Caki2 (cell line): ENCODE measurements around the gene HMGCL. TPM values are rescaled to one million over a fixed set of nuclear protein-coding genes. Genes with fewer than 3 reads are reported as not detected.
"Not testable (repeated sequence)": the region's sequence is repeated elsewhere in the genome, so short reads cannot be mapped to it uniquely, and the experiment has no call there.

ENCODE experiments used
- DNase-seq: peaks from one replicate; pipeline ENCODE4 v3.0.0-alpha.2; 2015; ENCODE audit warnings: low read depth
- in situ Hi-C: cut with HindIII; loops from 2 replicates; pipeline ENCODE4 v1.10.0; 2016; ENCODE audit warnings: low sequenced_read_pairs, low pct_unique_long_range_greater_than_20kb, mixed read lengths
- total RNA-seq: library from RNA; depleted of rRNA; stranded (reverse); fragments of >200 nt; shearing (Covaris generic); gene quantifications from 2 replicates; pipeline ENCODE4 v1.2.3, GENCODE V29; 2014; ENCODE audit warnings: low replicate concordance; rRNA removed

Gene HMGCL
- 72.5 and 74.7 TPM in 2 replicates for total RNA-seq

GRCh38 chr1:23825076-23825761 is at the start of gene HMGCL:
Gene HMGCL, minus strand, starts transcription at chr1:23825429. Its CDS starts 14 bp downstream, at chr1:23825415.
- DNase-seq: peak; percentile 71
- in situ Hi-C loops: no loop called here

- in situ Hi-C loops: no loop called here
- no peak for DNase-seq
Observed at GRCh38 chr1:23872421-23872820, 47.2 kb upstream of the HMGCL start.

- no peak for DNase-seq
- in situ Hi-C loops: no loop called here
Observed at GRCh38 chr1:23869051-23869450, 43.8 kb upstream of the HMGCL start.

- in situ Hi-C loops: no loop called here
- no peak for DNase-seq
Observed at GRCh38 chr1:23868557-23869016, 43.4 kb upstream of the HMGCL start.

- DNase-seq: peak; percentile 87
- in situ Hi-C loops: no loop called here
Observed at GRCh38 chr1:23867895-23868556, 42.8 kb upstream of the HMGCL start, which contains the start of gene FUCA1. Gene FUCA1, minus strand, starts transcription at chr1:23868290. Its CDS starts 4 bp downstream, at chr1:23868286.

- in situ Hi-C loops: no loop called here
Observed at GRCh38 chr1:23867542-23867894, 42.3 kb upstream of the HMGCL start.

GRCh38 chr1:23865543-23865930 is 40.3 kb upstream of the HMGCL start:
- in situ Hi-C loops: no loop called here
- DNase-seq: peak; percentile 56

More at GRCh38 chr1:23867542-23867894, 42.3 kb upstream of the HMGCL start:
- peak; percentile 5 for DNase-seq

- no peak for DNase-seq
Observed at GRCh38 chr1:23864801-23865542, 39.7 kb upstream of the HMGCL start.

GRCh38 chr1:23862640-23863039 is 37.4 kb upstream of the HMGCL start:
- no peak for DNase-seq
- in situ Hi-C loops: no loop called here

More at GRCh38 chr1:23864801-23865542, 39.7 kb upstream of the HMGCL start:
- in situ Hi-C loops: no loop called here

- DNase-seq: no peak
- in situ Hi-C loops: no loop called here
Observed at GRCh38 chr1:23854568-23854967, 29.3 kb upstream of the HMGCL start.

- DNase-seq, in situ Hi-C loops: not testable (repeated sequence)
Observed at GRCh38 chr1:23853124-23853523, 27.9 kb upstream of the HMGCL start.

- in situ Hi-C loops, DNase-seq: not testable (repeated sequence)
Observed at GRCh38 chr1:23851406-23851805, 26.2 kb upstream of the HMGCL start.

- DNase-seq: no peak
- in situ Hi-C loops: no loop called here
Observed at GRCh38 chr1:23848673-23849616, 23.7 kb upstream of the HMGCL start.

- DNase-seq, in situ Hi-C loops: not testable (repeated sequence)
Observed at GRCh38 chr1:23847482-23848095, 22.4 kb upstream of the HMGCL start.

GRCh38 chr1:23845163-23845562 is 19.9 kb upstream of the HMGCL start:
- no peak for DNase-seq
- in situ Hi-C loops: no loop called here

- in situ Hi-C loops: no loop called here
Observed at GRCh38 chr1:23843644-23844043, 18.4 kb upstream of the HMGCL start.

GRCh38 chr1:23838401-23838866 is 13.2 kb upstream of the HMGCL start:
- in situ Hi-C loops: no loop called here
- DNase-seq: peak; percentile 39

More at GRCh38 chr1:23843644-23844043, 18.4 kb upstream of the HMGCL start:
- DNase-seq: no peak
